ENCODE results near the gene LHFPL2.

Gene LHFPL2

DNA sequence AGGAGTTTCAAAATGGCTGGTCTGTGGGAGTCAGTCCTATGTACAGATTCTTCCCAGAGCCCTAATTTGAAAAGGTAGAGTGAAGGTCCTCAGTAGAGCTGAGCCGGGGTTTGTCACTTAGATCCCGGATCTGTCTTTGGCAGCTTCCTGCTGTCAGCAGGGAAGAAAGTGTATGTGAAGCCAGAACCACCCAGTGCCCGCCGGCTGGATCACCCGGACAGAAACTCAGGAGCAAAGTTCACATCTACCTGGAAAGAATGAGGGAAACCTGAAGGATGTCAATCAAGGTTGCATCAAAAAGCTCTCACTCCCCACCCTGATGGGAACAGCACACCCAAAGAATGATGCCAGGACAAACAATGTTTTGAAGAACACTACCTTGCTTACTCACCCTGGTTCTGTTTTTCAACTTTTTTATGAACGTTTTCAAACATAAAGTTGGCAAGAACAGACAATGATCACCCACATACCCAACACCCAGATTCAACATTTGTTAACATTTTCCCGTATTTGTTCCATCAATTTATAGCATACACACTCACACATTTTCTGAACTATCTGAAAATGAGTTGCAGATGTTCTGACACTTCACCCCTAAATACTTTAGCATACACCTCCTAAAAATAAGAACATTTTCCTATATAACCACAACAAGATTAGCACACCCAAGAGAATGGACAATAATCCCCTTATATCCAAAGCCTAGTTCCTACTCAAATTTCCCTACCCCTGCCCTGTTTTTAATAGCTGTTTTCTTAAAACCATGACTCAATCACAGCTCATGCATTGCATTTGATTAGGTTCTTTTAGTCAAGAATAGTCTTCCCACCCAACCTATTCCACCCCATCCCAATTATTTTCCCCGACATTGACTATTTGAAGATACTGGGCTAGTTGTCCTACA, 133.9 kb downstream of the LHFPL2 start:
- no peak for DNase-seq

- DNase-seq = no peak
Observed at GRCh38 chr5:78513441-78513840, 135.1 kb downstream of the LHFPL2 start.

GRCh38 chr5:78512435-78512834, 136.1 kb downstream of the LHFPL2 start:
- no peak for DNase-seq

GRCh38 chr5:78511121-78511906, 137.3 kb downstream of the LHFPL2 start:
- DNase-seq = no peak

GRCh38 chr5:78509884-78510769, 138.4 kb downstream of the LHFPL2 start:
- peak; percentile 45 for DNase-seq

DNA sequence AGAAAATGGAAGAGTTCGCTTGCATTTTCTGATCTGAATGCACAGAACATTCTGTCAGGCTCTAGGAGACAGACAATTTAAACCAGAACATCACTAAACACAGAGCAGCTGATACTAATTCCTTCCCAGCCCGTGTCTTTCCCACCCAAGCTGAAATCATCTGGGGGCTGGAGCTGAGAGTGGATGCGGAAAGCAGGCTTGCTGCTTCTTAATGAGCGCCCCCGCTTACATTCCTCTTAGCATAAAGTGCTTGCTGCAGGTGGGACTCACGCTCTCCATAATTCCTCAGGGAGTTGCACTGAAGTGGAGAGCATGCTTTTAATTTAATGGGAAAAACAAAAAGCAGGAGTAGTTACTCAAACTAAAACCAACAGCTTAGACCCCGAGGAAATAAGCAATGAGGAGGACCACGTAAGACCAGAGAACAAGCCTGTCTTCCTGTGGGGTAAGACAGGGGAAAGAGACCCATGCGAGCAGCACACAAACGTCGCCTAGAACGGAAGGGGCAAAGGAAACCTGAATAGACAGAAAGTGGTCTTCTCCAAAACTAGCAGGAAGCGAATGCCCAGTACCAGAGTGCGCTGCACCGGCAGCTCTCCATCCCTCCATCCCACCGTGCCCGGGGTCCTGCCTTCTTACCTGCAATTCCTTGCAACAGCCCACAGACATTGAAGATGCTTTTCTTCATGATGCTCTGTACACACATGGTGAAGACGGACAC, 139.3 kb downstream of the LHFPL2 start:
- DNase-seq = peak; percentile 58

- no peak for DNase-seq
Observed at GRCh38 chr5:78508186-78508765, 140.3 kb downstream of the LHFPL2 start.

- DNase-seq = no peak
Observed at GRCh38 chr5:78507531-78507930, 141.0 kb downstream of the LHFPL2 start.

DNA sequence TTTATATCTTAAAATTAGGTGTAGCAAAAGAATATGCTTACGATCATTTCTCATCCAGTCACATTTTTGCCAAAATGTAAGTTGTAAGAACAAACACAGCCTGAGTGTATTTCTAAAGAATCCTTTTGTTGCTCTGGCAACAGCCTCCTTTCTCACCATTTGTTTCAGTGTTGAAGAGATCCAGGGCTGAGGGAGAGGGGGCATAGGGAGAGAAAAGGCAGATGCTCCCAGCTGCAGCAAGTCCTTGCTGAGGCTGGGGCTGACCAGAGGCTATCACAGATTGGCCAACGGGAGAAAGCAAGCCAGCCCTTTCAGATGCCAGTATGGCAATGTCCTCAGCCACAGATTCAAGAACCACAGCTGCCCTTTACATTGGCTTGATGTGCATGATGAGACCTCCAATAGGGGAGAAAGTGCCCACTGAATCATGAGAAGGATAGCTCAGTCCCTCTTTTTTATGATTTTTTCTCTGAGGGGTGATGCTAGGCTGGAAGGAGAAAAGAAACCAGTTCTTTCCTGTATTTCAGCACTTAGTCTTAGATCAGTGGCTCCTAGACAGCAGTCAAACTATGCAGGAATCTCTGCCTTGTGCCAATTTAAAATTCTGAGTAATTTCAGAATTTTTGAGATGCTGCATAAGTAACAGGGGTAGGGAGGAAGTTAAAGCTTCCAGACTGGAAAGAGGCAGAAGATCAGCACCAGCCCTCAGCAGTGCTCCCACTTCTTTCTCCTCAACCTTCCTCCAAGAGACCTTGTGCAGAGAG, 142.1 kb downstream of the LHFPL2 start:
- DNase-seq = no peak

DNA sequence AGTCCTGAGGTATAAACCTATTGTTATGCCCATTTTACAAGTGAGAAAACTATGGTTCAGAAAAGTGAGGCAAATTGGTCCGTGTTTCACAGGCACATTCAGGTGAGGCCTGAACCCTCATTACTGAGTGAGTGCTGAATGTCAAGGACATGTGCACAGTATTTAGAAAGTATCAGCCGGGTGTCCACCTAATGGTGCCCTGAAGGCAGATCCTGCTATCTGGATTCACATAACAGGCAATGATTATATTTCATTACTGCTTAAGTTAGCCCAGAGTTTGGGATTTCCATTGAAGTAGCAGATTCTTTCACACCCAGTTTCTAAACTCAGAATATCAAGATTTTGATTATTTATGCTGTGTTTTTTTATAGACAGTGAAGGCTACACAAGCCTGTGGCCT, 142.7 kb downstream of the LHFPL2 start:
- no peak for DNase-seq

- DNase-seq = no peak
Observed at GRCh38 chr5:78504704-78505677, 143.6 kb downstream of the LHFPL2 start.

GRCh38 chr5:78503958-78504653, 144.5 kb downstream of the LHFPL2 start:
- DNase-seq = no peak

DNA sequence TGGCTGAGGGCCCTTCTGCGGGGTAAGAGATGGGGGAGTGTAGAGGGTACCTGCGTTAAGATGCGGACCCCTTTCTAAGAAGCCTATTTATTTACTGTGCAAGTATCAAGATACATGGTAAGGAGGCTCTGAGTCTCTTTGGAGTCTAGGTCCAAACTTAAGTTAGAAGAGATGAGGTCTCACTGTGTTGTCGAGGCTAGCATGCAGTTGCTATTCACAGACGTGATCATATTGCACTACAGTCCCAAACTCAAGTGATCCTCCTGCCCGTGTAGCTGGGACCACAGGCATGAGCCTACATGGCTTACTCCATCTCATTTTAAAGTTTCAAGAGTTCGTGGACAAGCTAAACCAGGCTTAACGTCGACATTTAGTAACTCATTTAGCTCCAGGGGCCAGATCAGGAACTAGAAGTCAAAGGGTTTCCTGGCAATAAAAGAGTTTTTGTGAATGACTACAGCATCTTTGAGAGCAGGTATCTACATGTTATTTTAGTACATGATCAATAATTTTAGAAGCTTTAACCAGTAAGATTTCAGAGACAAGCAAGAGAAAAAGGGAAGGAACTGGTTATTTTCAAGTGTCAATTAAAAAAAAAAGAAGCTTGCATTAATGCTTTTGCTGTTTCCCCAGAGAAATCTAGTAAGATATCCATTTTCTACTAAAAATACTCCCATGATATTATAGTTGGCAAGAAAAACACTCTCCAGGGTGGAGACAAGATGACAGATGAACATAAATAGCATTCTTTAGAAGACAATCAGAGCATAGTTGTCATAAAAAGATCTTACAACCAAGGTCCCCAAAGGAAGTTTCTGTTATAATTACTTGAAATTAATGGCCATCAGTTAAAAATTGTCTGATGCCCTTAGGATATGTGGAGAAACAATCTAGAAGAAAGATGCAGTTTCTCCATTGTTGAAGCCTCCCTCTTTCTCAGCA, 146.9 kb downstream of the LHFPL2 start:
- no peak for DNase-seq

GRCh38 chr5:78500871-78501270, 147.7 kb downstream of the LHFPL2 start:
- no peak for DNase-seq

- no peak for DNase-seq
Observed at GRCh38 chr5:78500028-78500427, 148.5 kb downstream of the LHFPL2 start.

- DNase-seq = no peak
Observed at GRCh38 chr5:78499485-78499884, 149.1 kb downstream of the LHFPL2 start.

DNA sequence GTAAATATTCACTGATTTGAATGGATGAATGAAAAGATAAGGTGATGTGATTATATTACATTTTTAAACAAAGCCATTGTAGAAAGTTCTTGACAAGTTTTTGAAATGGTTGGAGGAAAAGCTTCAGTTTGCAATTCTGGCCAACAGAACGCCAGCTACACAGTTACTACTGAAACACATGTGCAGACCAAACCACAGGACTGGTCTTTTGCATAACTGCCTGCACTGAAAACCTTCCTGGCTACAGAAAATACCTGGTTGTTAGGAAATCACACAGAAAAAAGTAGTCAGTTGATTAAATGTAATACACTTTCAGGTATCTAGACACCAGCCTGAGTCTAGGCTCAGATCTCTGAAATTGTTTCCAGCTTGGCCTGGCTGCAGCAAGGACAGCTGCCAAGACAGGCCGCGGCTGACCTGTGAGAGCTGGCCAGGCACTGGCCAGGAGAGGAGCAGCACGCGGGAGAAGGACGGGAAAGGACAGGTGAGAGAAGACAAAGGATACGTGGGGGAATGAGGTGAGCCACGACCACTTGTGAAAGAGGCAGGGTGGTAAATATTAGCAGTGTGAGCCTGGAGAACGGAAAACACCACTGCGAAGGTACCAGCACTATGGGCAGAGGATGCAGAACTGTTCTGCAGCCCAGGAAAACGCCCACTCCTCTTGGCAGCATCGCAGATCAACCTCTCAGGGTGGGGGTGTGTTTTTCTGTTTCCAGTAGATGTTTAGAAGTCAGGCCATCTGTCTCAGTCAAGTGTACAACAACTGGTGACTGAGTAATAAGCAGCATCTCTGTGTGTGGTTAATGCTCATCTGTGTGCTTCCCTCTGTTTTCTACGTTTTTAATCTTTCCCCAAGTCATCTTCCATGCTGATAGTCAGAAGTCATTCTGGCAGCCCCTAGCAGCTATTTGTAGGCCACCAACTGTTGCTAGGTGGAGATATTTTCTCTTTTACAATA, 150.7 kb downstream of the LHFPL2 start:
- DNase-seq = no peak

Data from KG1 (cell line).